ENCODE data around the gene FRMD1.

DNA sequence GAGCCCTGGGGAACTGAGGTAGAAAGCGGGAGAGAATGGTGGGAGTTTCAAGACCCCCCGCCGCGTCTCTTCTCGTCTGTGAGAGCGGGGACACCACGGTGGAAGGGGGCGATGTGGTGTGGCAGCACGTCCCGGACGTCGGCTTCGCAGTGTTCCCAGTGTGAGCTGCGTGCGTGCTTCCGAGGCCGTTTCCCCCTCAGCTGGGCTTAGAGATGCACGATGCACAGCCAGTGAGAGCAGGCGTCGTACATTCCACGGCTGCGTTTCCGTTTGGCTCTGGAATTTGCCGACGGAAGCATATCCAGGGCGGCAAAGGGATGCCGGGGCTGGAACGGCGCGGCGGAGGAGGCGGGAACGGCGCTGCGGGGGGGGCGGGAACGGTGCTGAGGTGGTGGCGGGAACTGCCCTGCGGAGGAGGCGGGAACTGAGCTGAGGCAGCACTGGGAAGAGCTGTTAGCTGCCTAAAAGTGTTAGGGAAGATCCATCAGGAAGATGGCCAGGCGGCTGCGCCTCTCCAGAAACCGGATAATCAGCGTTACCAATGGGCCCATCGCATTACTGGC lies 43.8 kb downstream of the FRMD1 start:
- TF ChIP-seq, protein P1, sequence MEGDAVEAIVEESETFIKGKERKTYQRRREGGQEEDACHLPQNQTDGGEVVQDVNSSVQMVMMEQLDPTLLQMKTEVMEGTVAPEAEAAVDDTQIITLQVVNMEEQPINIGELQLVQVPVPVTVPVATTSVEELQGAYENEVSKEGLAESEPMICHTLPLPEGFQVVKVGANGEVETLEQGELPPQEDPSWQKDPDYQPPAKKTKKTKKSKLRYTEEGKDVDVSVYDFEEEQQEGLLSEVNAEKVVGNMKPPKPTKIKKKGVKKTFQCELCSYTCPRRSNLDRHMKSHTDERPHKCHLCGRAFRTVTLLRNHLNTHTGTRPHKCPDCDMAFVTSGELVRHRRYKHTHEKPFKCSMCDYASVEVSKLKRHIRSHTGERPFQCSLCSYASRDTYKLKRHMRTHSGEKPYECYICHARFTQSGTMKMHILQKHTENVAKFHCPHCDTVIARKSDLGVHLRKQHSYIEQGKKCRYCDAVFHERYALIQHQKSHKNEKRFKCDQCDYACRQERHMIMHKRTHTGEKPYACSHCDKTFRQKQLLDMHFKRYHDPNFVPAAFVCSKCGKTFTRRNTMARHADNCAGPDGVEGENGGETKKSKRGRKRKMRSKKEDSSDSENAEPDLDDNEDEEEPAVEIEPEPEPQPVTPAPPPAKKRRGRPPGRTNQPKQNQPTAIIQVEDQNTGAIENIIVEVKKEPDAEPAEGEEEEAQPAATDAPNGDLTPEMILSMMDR (IDR thresholded peaks at IDR 0.05) = no peak
- TF ChIP-seq POLR2A (IDR thresholded peaks at IDR 0.05) = no peak

Data from right lobe of liver (tissue), 4 donors.